ENCODE measurements around the gene TCIRG1. TPM values are rescaled to one million over a fixed set of nuclear protein-coding genes. Genes with fewer than 3 reads are reported as not detected.

TCIRG1 gene
- polyA plus RNA-seq, 3 donors: 109 to 263 (median 130) TPM

- H3K27ac ChIP-seq (ENCODE audit: low read depth, low read length): no peak overlapping the region
- WGBS, 3 donors: 10 to 12% (median 11%) methylated on average over 10 of the region's 10 CpGs
Measured at GRCh38 chr11:68031144-68031464, 7.7 kb upstream of the TCIRG1 start.

- WGBS, 3 donors: 74 to 81% (median 77%) methylated on average over 9 of the region's 9 CpGs
- H3K27ac ChIP-seq (ENCODE audit: low read depth, low read length): no peak overlapping the region
Measured at GRCh38 chr11:68032003-68032402, 6.8 kb upstream of the TCIRG1 start.

GRCh38 chr11:68032997-68033707 is 5.7 kb upstream of the TCIRG1 start:
- H3K27ac ChIP-seq (ENCODE audit: low read depth, low read length): no peak overlapping the region
- WGBS, 3 donors: 80 to 90% (median 90%) methylated on average over 28 to 29 of the region's 29 CpGs

- WGBS, 3 donors: 57 to 78% (median 62%) methylated on average over 12 of the region's 12 CpGs
- no peak overlapping the region for H3K27ac ChIP-seq (ENCODE audit: low read depth, low read length)
Measured at GRCh38 chr11:68033708-68034045, 5.1 kb upstream of the TCIRG1 start.

GRCh38 chr11:68035266-68035876 is 3.5 kb upstream of the TCIRG1 start:
- H3K27ac ChIP-seq (ENCODE audit: low read depth, low read length): no peak overlapping the region

GRCh38 chr11:68036141-68036716 is 2.6 kb upstream of the TCIRG1 start:
- H3K27ac ChIP-seq (ENCODE audit: low read depth, low read length): peak overlapping the region; percentile 48
- 60 to 84% (median 66%) methylated on average over 27 of the region's 27 CpGs for WGBS, 3 donors

More at GRCh38 chr11:68035266-68035876, 3.5 kb upstream of the TCIRG1 start:
- WGBS, 3 donors: 88 to 91% (median 88%) methylated on average over 13 of the region's 13 CpGs

GRCh38 chr11:68036717-68037239 is 2.0 kb upstream of the TCIRG1 start:
- WGBS, 3 donors: 34 to 58% (median 39%) methylated on average over 14 of the region's 14 CpGs

GRCh38 chr11:68037411-68038225 is 1.2 kb upstream of the TCIRG1 start:
- WGBS, 3 donors: 49 to 81% (median 74%) methylated on average over 20 of the region's 20 CpGs
- peak overlapping the region; percentile 30 for H3K27ac ChIP-seq (ENCODE audit: low read depth, low read length)

More at GRCh38 chr11:68036717-68037239, 2.0 kb upstream of the TCIRG1 start:
- H3K27ac ChIP-seq (ENCODE audit: low read depth, low read length): peak overlapping the region; percentile 48

GRCh38 chr11:68038226-68038717 is 553 bp upstream of the TCIRG1 start:
- H3K27ac ChIP-seq (ENCODE audit: low read depth, low read length): peak overlapping the region; percentile 30
- WGBS, 3 donors: 10 to 47% (median 36%) methylated on average over 13 of the region's 13 CpGs

GRCh38 chr11:68039526-68040086 is 781 bp downstream of the TCIRG1 start:
- peak overlapping the region; percentile 84 for H3K27ac ChIP-seq (ENCODE audit: low read depth, low read length)

GRCh38 chr11:68040101-68040956 is 1.5 kb downstream of the TCIRG1 start:
- peak overlapping the region; percentile 84 for H3K27ac ChIP-seq (ENCODE audit: low read depth, low read length)
- WGBS, 3 donors: 2 to 8% (median 5%) methylated on average over 22 of the region's 22 CpGs

More at GRCh38 chr11:68039526-68040086, 781 bp downstream of the TCIRG1 start:
- 14 to 19% (median 15%) methylated on average over 8 to 10 of the region's 10 CpGs for WGBS, 3 donors

- peak overlapping the region; percentile 84 for H3K27ac ChIP-seq (ENCODE audit: low read depth, low read length)
- WGBS, 3 donors: 42 to 82% (median 81%) methylated on average over 23 of the region's 23 CpGs
Measured at GRCh38 chr11:68040957-68041591, 2.2 kb downstream of the TCIRG1 start.

GRCh38 chr11:68041617-68042218 is 2.9 kb downstream of the TCIRG1 start:
- WGBS, 3 donors: 56 to 85% (median 80%) methylated on average over 12 of the region's 12 CpGs
- H3K27ac ChIP-seq (ENCODE audit: low read depth, low read length): no peak overlapping the region

- H3K27ac ChIP-seq (ENCODE audit: low read depth, low read length): no peak overlapping the region
- WGBS, 3 donors: 43 to 92% (median 86%) methylated on average over 26 to 27 of the region's 27 CpGs
Measured at GRCh38 chr11:68042219-68043028, 3.6 kb downstream of the TCIRG1 start.

- 31 to 74% (median 59%) methylated on average over 8 of the region's 8 CpGs for WGBS, 3 donors
- H3K27ac ChIP-seq (ENCODE audit: low read depth, low read length): no peak overlapping the region
Measured at GRCh38 chr11:68043029-68043348, 4.2 kb downstream of the TCIRG1 start.

Measured in adipose tissue (tissue), 3 donors.